ENCODE measurements around the gene ARPC1B.

DNA sequence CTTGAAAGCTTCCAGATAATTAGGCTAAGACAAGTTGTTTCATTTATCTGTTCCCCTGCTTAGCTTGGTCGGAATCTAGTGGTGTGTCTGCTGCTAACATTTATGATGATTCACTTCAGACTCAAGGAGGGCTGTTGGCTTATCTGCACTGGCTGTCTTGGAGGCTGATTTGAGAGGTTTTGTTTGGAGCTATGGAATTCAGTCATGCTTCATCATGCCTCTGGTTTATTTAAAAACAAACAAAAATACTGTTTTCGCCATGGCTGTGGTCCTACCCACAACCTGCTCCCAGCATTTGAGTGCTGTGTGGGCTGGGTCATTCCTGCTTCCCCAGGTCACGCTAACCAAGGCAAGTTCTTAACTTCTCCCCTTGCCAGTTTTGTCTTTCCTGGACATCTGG is 11.7 kb upstream of the ARPC1B start:
- TF ChIP-seq TEAD4 (IDR thresholded peaks at IDR 0.05; ENCODE audit: borderline replicate concordance, insufficient read depth) (no peak), POLR2AphosphoS5 (IDR thresholded peaks at IDR 0.05; ENCODE audit: low read depth, low read length) (no peak), CHD2 (IDR thresholded peaks at IDR 0.05; ENCODE audit: low read length, partially characterized antibody) (no peak), EP300 (IDR thresholded peaks at IDR 0.05; ENCODE audit: borderline replicate concordance in 1 of 2, low read depth in 1 of 2, low read length in 1 of 2) (no peak)
- TF ChIP-seq, protein P1, sequence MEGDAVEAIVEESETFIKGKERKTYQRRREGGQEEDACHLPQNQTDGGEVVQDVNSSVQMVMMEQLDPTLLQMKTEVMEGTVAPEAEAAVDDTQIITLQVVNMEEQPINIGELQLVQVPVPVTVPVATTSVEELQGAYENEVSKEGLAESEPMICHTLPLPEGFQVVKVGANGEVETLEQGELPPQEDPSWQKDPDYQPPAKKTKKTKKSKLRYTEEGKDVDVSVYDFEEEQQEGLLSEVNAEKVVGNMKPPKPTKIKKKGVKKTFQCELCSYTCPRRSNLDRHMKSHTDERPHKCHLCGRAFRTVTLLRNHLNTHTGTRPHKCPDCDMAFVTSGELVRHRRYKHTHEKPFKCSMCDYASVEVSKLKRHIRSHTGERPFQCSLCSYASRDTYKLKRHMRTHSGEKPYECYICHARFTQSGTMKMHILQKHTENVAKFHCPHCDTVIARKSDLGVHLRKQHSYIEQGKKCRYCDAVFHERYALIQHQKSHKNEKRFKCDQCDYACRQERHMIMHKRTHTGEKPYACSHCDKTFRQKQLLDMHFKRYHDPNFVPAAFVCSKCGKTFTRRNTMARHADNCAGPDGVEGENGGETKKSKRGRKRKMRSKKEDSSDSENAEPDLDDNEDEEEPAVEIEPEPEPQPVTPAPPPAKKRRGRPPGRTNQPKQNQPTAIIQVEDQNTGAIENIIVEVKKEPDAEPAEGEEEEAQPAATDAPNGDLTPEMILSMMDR (IDR thresholded peaks at IDR 0.05) = no peak

All from SK-N-SH (cell line).